Measurements from ENCODE around the gene POGLUT2. TPM values are rescaled to one million over a fixed set of nuclear protein-coding genes. Genes with fewer than 3 reads are reported as not detected.

POGLUT2 gene
- total RNA-seq, 1 donor from 2014 or later = 16.8 TPM

GRCh38 chr13:102793611-102794355, 5.0 kb downstream of the POGLUT2 start:
- Mint-ChIP-seq H3K9me3 (ENCODE audit: unreplicated experiment) (no peaks in the 10 kb centered on the region), H3K27me3 (ENCODE audit: low read depth, unreplicated experiment) (no peaks in the 10 kb centered on the region), H3K4me3 (ENCODE audit: unreplicated experiment) (no peak overlapping the region), H3K27ac (ENCODE audit: unreplicated experiment) (no peak overlapping the region), H3K4me1 (ENCODE audit: low read depth, unreplicated experiment) (peaks cover 2% of the 10 kb centered on the region), H3K36me3 (ENCODE audit: low read depth, unreplicated experiment) (peaks cover 2% of the 10 kb centered on the region)
- H3K9ac ChIP-seq (ENCODE audit: low read length) = no peak overlapping the region
- no peaks in the 10 kb centered on the region for H3K9me3 ChIP-seq (ENCODE audit: insufficient read depth, low read depth, low read length)
- FAIRE-seq = no peak
- H2AFZ ChIP-seq (ENCODE audit: low read depth, low read length) = no peak overlapping the region
- TF ChIP-seq EZH2 (IDR thresholded peaks at IDR 0.05; ENCODE audit: insufficient read depth, low read length) = no peak
- no peak for TF ChIP-seq CTCF (IDR thresholded peaks at IDR 0.05; ENCODE audit: insufficient read depth, low read depth, low read length)
- H3K4me2 ChIP-seq (ENCODE audit: low read length) = no peak overlapping the region
- H3K4me1 ChIP-seq (ENCODE audit: insufficient read depth, low read length) = peaks cover 7% of the 10 kb centered on the region
- H3K79me2 ChIP-seq (ENCODE audit: insufficient read depth, low read length) = peaks cover 21% of the 10 kb centered on the region
- no peak overlapping the region for H3K4me3 ChIP-seq (ENCODE audit: insufficient read depth, low read depth, low read length)
- H3K27me3 ChIP-seq (ENCODE audit: insufficient read depth, low read length) = no peaks in the 10 kb centered on the region
- no peak for DNase-seq (ENCODE audit: low read depth)
- peaks cover 5% of the 10 kb centered on the region for H3K36me3 ChIP-seq (ENCODE audit: insufficient read depth, low read length)
- no peaks in the 10 kb centered on the region for H4K20me1 ChIP-seq (ENCODE audit: insufficient read depth, low read length)
- no peak overlapping the region for H3K27ac ChIP-seq (ENCODE audit: low read depth, low read length)

- Histone ChIP-seq H3K4me2 (ENCODE audit: low read length) (no peak overlapping the region), H3K36me3 (ENCODE audit: insufficient read depth, low read length) (peaks cover 13% of the 10 kb centered on the region), H4K20me1 (ENCODE audit: insufficient read depth, low read length) (no peaks in the 10 kb centered on the region), H3K9me3 (ENCODE audit: insufficient read depth, low read depth, low read length) (no peaks in the 10 kb centered on the region), H3K9ac (ENCODE audit: low read length) (no peak overlapping the region), H3K4me1 (ENCODE audit: insufficient read depth, low read length) (no peaks in the 10 kb centered on the region), H3K27ac (ENCODE audit: low read depth, low read length) (no peak overlapping the region), H3K4me3 (ENCODE audit: insufficient read depth, low read depth, low read length) (no peak overlapping the region), H3K27me3 (ENCODE audit: insufficient read depth, low read length) (no peaks in the 10 kb centered on the region), H3K79me2 (ENCODE audit: insufficient read depth, low read length) (peaks cover 8% of the 10 kb centered on the region), H2AFZ (ENCODE audit: low read depth, low read length) (no peak overlapping the region)
- Mint-ChIP-seq H3K27ac (ENCODE audit: unreplicated experiment) (no peak overlapping the region), H3K9me3 (ENCODE audit: unreplicated experiment) (no peaks in the 10 kb centered on the region), H3K4me1 (ENCODE audit: low read depth, unreplicated experiment) (peaks cover 2% of the 10 kb centered on the region), H3K27me3 (ENCODE audit: low read depth, unreplicated experiment) (no peaks in the 10 kb centered on the region), H3K4me3 (ENCODE audit: unreplicated experiment) (no peak overlapping the region), H3K36me3 (ENCODE audit: low read depth, unreplicated experiment) (peaks cover 2% of the 10 kb centered on the region)
- FAIRE-seq (no peak), DNase-seq (ENCODE audit: low read depth) (no peak)
- no peak for TF ChIP-seq CTCF (IDR thresholded peaks at IDR 0.05; ENCODE audit: insufficient read depth, low read depth, low read length)
Measured at GRCh38 chr13:102792396-102792795, 6.4 kb downstream of the POGLUT2 start.

- Histone ChIP-seq H3K27me3 (ENCODE audit: insufficient read depth, low read length) (no peaks in the 10 kb centered on the region), H3K27ac (ENCODE audit: low read depth, low read length) (no peak overlapping the region), H2AFZ (ENCODE audit: low read depth, low read length) (no peak overlapping the region), H4K20me1 (ENCODE audit: insufficient read depth, low read length) (no peaks in the 10 kb centered on the region), H3K36me3 (ENCODE audit: insufficient read depth, low read length) (peaks cover 27% of the 10 kb centered on the region), H3K4me3 (ENCODE audit: insufficient read depth, low read depth, low read length) (no peak overlapping the region), H3K9ac (ENCODE audit: low read length) (no peak overlapping the region), H3K4me2 (ENCODE audit: low read length) (no peak overlapping the region), H3K79me2 (ENCODE audit: insufficient read depth, low read length) (no peaks in the 10 kb centered on the region), H3K4me1 (ENCODE audit: insufficient read depth, low read length) (no peaks in the 10 kb centered on the region), H3K9me3 (ENCODE audit: insufficient read depth, low read depth, low read length) (no peaks in the 10 kb centered on the region)
- no peak for TF ChIP-seq CTCF (IDR thresholded peaks at IDR 0.05; ENCODE audit: insufficient read depth, low read depth, low read length)
- no peak for TF ChIP-seq EZH2 (IDR thresholded peaks at IDR 0.05; ENCODE audit: insufficient read depth, low read length)
- H3K27me3 Mint-ChIP-seq (ENCODE audit: low read depth, unreplicated experiment) = no peaks in the 10 kb centered on the region
- H3K36me3 Mint-ChIP-seq (ENCODE audit: low read depth, unreplicated experiment) = peaks cover 2% of the 10 kb centered on the region
- FAIRE-seq (no peak), DNase-seq (ENCODE audit: low read depth) (no peak)
- no peaks in the 10 kb centered on the region for H3K9me3 Mint-ChIP-seq (ENCODE audit: unreplicated experiment)
- H3K4me3 Mint-ChIP-seq (ENCODE audit: unreplicated experiment) = no peak overlapping the region
- peaks cover 2% of the 10 kb centered on the region for H3K4me1 Mint-ChIP-seq (ENCODE audit: low read depth, unreplicated experiment)
- H3K27ac Mint-ChIP-seq (ENCODE audit: unreplicated experiment) = no peak overlapping the region
Measured at GRCh38 chr13:102788683-102789082, 10.1 kb downstream of the POGLUT2 start.
